Fibroblast of lung (primary cell): ENCODE results near the gene FNDC3B.

Experiments
- EZH2 ChIP-seq: IDR thresholded peaks from 2 replicates; pipeline ENCODE4 v1.5.1; 2012; ENCODE audit warnings: low read length, control low read depth, mild to moderate bottlenecking; ENCODE audit errors: missing control alignments
- TF ChIP-seq, protein P1 (sequence below), 2 donors: IDR thresholded peaks in 1 of 2; conservative IDR thresholded peaks in 1 of 2; 1 replicate in 1 of 2; 2 replicates in 1 of 2; pipeline ENCODE4 v1.5.1; 2011 to 2012; ENCODE audit warnings: low read length in 2 of 2, control low read depth in 1 of 2, inconsistent platforms in 1 of 2, low read depth in 1 of 2, mild to moderate bottlenecking in 1 of 2

DNA sequence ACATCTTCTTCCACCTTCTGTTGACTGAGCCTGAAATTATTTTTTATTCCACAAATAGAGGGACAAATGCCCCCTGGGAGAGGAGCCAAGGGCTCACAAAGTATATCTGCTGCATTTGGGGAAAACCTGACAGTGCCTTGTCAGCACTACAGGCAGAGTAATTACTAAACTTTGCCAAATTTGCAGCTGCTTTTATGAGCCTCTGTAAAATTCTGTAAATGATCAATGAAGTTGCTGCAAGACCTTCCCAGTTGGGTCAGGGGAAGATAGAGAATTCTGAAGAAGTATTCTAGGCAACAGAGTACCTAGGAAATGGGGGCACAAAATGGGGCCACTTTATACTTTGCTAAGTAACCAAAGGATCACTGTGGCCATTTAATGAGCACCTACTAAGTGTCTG is 398.3 kb downstream of the FNDC3B start:
- TF ChIP-seq, protein P1, sequence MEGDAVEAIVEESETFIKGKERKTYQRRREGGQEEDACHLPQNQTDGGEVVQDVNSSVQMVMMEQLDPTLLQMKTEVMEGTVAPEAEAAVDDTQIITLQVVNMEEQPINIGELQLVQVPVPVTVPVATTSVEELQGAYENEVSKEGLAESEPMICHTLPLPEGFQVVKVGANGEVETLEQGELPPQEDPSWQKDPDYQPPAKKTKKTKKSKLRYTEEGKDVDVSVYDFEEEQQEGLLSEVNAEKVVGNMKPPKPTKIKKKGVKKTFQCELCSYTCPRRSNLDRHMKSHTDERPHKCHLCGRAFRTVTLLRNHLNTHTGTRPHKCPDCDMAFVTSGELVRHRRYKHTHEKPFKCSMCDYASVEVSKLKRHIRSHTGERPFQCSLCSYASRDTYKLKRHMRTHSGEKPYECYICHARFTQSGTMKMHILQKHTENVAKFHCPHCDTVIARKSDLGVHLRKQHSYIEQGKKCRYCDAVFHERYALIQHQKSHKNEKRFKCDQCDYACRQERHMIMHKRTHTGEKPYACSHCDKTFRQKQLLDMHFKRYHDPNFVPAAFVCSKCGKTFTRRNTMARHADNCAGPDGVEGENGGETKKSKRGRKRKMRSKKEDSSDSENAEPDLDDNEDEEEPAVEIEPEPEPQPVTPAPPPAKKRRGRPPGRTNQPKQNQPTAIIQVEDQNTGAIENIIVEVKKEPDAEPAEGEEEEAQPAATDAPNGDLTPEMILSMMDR (conservative IDR thresholded peaks at IDR 0.05 in 1 of 2, IDR thresholded peaks at IDR 0.05 in 1 of 2; ENCODE audit: low read depth in 1 of 2, low read length in 2 of 2): no peak
- TF ChIP-seq EZH2: no peak
